ENCODE measurements around the gene ACSF3.

ACSF3 gene

GRCh38 chr16:89115216-89115861 is 21.7 kb downstream of the ACSF3 start:
- TF ChIP-seq CTCF (IDR thresholded peaks at IDR 0.05; ENCODE audit: insufficient read depth, low read depth, low read length, missing control alignments): no peak
- H3K4me3 ChIP-seq (ENCODE audit: low read depth, low read length): peak overlapping the region; percentile 62
- peak; percentile 91 for DNase-seq (ENCODE audit: low read depth)

- DNase-seq (ENCODE audit: low read depth): no peak
- H3K4me3 ChIP-seq (ENCODE audit: low read depth, low read length): no peak overlapping the region
- TF ChIP-seq CTCF (IDR thresholded peaks at IDR 0.05; ENCODE audit: insufficient read depth, low read depth, low read length, missing control alignments): no peak
Measured at GRCh38 chr16:89116341-89117226, 22.9 kb downstream of the ACSF3 start.

- TF ChIP-seq CTCF (IDR thresholded peaks at IDR 0.05; ENCODE audit: insufficient read depth, low read depth, low read length, missing control alignments): no peak
- no peak for DNase-seq (ENCODE audit: low read depth)
- no peak overlapping the region for H3K4me3 ChIP-seq (ENCODE audit: low read depth, low read length)
Measured at GRCh38 chr16:89117227-89117974, 23.7 kb downstream of the ACSF3 start.

- no peak for TF ChIP-seq CTCF (IDR thresholded peaks at IDR 0.05; ENCODE audit: insufficient read depth, low read depth, low read length, missing control alignments)
Measured at GRCh38 chr16:89117975-89118289, 24.3 kb downstream of the ACSF3 start.

GRCh38 chr16:89118361-89119165 is 24.9 kb downstream of the ACSF3 start:
- H3K4me3 ChIP-seq (ENCODE audit: low read depth, low read length): no peak overlapping the region
- no peak for DNase-seq (ENCODE audit: low read depth)
- no peak for TF ChIP-seq CTCF (IDR thresholded peaks at IDR 0.05; ENCODE audit: insufficient read depth, low read depth, low read length, missing control alignments)

More at GRCh38 chr16:89117975-89118289, 24.3 kb downstream of the ACSF3 start:
- DNase-seq (ENCODE audit: low read depth): no peak
- H3K4me3 ChIP-seq (ENCODE audit: low read depth, low read length): no peak overlapping the region

- no peak for TF ChIP-seq CTCF (IDR thresholded peaks at IDR 0.05; ENCODE audit: insufficient read depth, low read depth, low read length, missing control alignments)
- DNase-seq (ENCODE audit: low read depth): no peak
Measured at GRCh38 chr16:89119166-89119621, 25.5 kb downstream of the ACSF3 start.

More at GRCh38 chr16:89119166-89119621, 25.5 kb downstream of the ACSF3 start:
- H3K4me3 ChIP-seq (ENCODE audit: low read depth, low read length): no peak overlapping the region

Data from GM12865 (cell line).